VCaP (cell line): ENCODE results near the gene TSPYL2.

Experiments
- H3K27ac ChIP-seq: fragments of 450-650 bp; 2 replicates; pipeline ENCODE4 v1.5.1; 2017
- CTCF ChIP-seq: fragments of 450-650 bp; conservative IDR thresholded peaks from 2 replicates; pipeline ENCODE4 v1.5.1; 2017; ENCODE audit warnings: mild to moderate bottlenecking, moderate library complexity

Gene TSPYL2

GRCh38 chrX:53081925-53082772 lies at the start of gene TSPYL2:
Gene TSPYL2, plus strand, starts transcription at chrX:53082367. Its CDS starts 132 bp downstream, at chrX:53082499.
- H3K27ac ChIP-seq = peak within 1 kb of the TSS; percentile 41
- TF ChIP-seq CTCF = no peak

- H3K27ac ChIP-seq = no peak overlapping the region
- no peak for TF ChIP-seq CTCF
Measured at GRCh38 chrX:53036149-53036548, 46.0 kb upstream of the TSPYL2 start.

GRCh38 chrX:53039236-53039635 lies 42.9 kb upstream of the TSPYL2 start:
- H3K27ac ChIP-seq = no peak overlapping the region
- TF ChIP-seq CTCF = no peak

GRCh38 chrX:53044995-53045394 lies 37.2 kb upstream of the TSPYL2 start:
- no peak overlapping the region for H3K27ac ChIP-seq
- TF ChIP-seq CTCF = no peak

GRCh38 chrX:53047228-53047627 lies 34.9 kb upstream of the TSPYL2 start:
- TF ChIP-seq CTCF = no peak; the same call in 1 of the 2 replicates

GRCh38 chrX:53048169-53049126 lies 33.7 kb upstream of the TSPYL2 start, which contains the start of gene GPR173:
Gene GPR173, plus strand, starts transcription at chrX:53048789. Its CDS starts 27,833 bp downstream, at chrX:53076622.
- TF ChIP-seq CTCF = no peak
- H3K27ac ChIP-seq = no peak within 1 kb of the TSS

More at GRCh38 chrX:53047228-53047627, 34.9 kb upstream of the TSPYL2 start:
- no peak overlapping the region for H3K27ac ChIP-seq

GRCh38 chrX:53049127-53049517 lies 33.0 kb upstream of the TSPYL2 start:
- no peak for TF ChIP-seq CTCF
- no peak overlapping the region for H3K27ac ChIP-seq
